HepG2 (cell line): Measurements from ENCODE around the gene EEFSEC. TPM values are rescaled to one million over a fixed set of nuclear protein-coding genes. Genes with fewer than 3 reads are reported as not detected.

Experiments used
- ADNP ChIP-seq: sonication (generic); formaldehyde crosslinking; IDR thresholded peaks from 2 replicates; pipeline ENCODE4 v1.4.0; 2020; ENCODE audit warnings: missing genetic modification reagents
- ARID2 ChIP-seq: sonication (generic); formaldehyde crosslinking; IDR thresholded peaks from 2 replicates; pipeline ENCODE4 v1.8.1; 2022; ENCODE audit warnings: mild to moderate bottlenecking, missing genetic modification reagents, borderline replicate concordance
- CEBPB ChIP-seq: IDR thresholded peaks from 2 replicates; pipeline ENCODE4 v1.6.1; 2011; ENCODE audit warnings: low read depth, low read length, improper control_type of control experiment, borderline replicate concordance
- MTA3 ChIP-seq: sonication (generic); formaldehyde crosslinking; IDR thresholded peaks from 2 replicates; pipeline ENCODE4 v1.4.0; 2020; ENCODE audit warnings: missing genetic modification reagents
- NFIB ChIP-seq: sonication (generic); formaldehyde crosslinking; IDR thresholded peaks from 2 replicates; pipeline ENCODE4 v1.9.0; 2021; ENCODE audit warnings: missing genetic modification reagents, mild to moderate bottlenecking, borderline replicate concordance
- RNF219 ChIP-seq: sonication (generic); formaldehyde crosslinking; IDR thresholded peaks from 2 replicates; pipeline ENCODE4 v1.5.0; 2020; ENCODE audit warnings: mild to moderate bottlenecking, missing genetic modification reagents
- RXRB ChIP-seq: IDR thresholded peaks from 2 replicates; pipeline ENCODE4 v1.6.1; 2016; ENCODE audit warnings: borderline replicate concordance, missing genetic modification reagents, missing compliant biosample characterization
- TFE3 ChIP-seq: IDR thresholded peaks from 2 replicates; pipeline ENCODE4 v1.6.1; 2016
- ZNF503 ChIP-seq: sonication (generic); formaldehyde crosslinking; IDR thresholded peaks from 2 replicates; pipeline ENCODE4 v1.4.0; 2020; ENCODE audit warnings: missing genetic modification reagents
- ZNF547 ChIP-seq: sonication (generic); formaldehyde crosslinking; IDR thresholded peaks from 2 replicates; pipeline ENCODE4 v1.5.1; 2020; ENCODE audit warnings: mild to moderate bottlenecking, missing genetic modification reagents
- ZNF570 ChIP-seq: sonication (generic); formaldehyde crosslinking; IDR thresholded peaks from 2 replicates; pipeline ENCODE4 v1.4.0; 2020; ENCODE audit warnings: mild to moderate bottlenecking, missing genetic modification reagents, borderline replicate concordance
- ZNF839 ChIP-seq: sonication (generic); formaldehyde crosslinking; IDR thresholded peaks from 2 replicates; pipeline ENCODE4 v1.4.0; 2020; ENCODE audit warnings: missing genetic modification reagents, mild to moderate bottlenecking, borderline replicate concordance
- ZNF850 ChIP-seq: sonication (generic); formaldehyde crosslinking; conservative IDR thresholded peaks from 2 replicates; pipeline ENCODE4 v1.9.0; 2021; ENCODE audit warnings: mild to moderate bottlenecking, missing genetic modification reagents
- polyA plus RNA-seq, 8 experiments: library from polyadenylated mRNA; depleted of rRNA in 3 of 8; stranded (reverse) in 7 of 8; unstranded in 1 of 8; fragments of >200 nt; fragmentation: Illumina TruSeq in 4 of 8; extraction: Trizol in 4 of 8; gene quantifications; 2 replicates each; pipeline versions ENCODE4 v1.2.1 to v1.2.3, GENCODE V29; 2011 to 2016; ENCODE audit warnings: low read depth in 4 of 8, missing spikeins in 1 of 8, mixed read lengths in 1 of 8; ENCODE audit not compliant: insufficient read depth in 1 of 8
- total RNA-seq, 5 experiments: library from RNA; depleted of rRNA; stranded (reverse); fragments of >200 nt; fragmentation: Illumina TruSeq; extraction: Trizol; gene quantifications; 2 replicates each; pipeline ENCODE4 v1.2.3, GENCODE V29; 2016; ENCODE audit warnings: low read depth in 1 of 5
- TF ChIP-seq, protein P1 (sequence below): sonication (generic); formaldehyde crosslinking; conservative IDR thresholded peaks from 2 replicates; pipeline ENCODE4 v1.4.0; 2020; ENCODE audit warnings: missing genetic modification reagents
- TF ChIP-seq, protein P2 (sequence below): sonication (generic); formaldehyde crosslinking; IDR thresholded peaks from 2 replicates; pipeline ENCODE4 v1.9.0; 2021; ENCODE audit warnings: mild to moderate bottlenecking, missing genetic modification reagents

EEFSEC gene
- total and polyA plus RNA-seq, 2 of the 13 experiments (the other 11 are each of a cell fraction or from before 2014, with no cell fraction given): 6.4 to 24.2 TPM

- TF ChIP-seq RNF219 (CRISPR knock-in tag): no peak
- TF ChIP-seq RXRB (CRISPR knock-in tag): peak; percentile 73; the same call in 1 of the 2 replicates
- TF ChIP-seq ZNF547 (CRISPR knock-in tag): no peak
- TF ChIP-seq ADNP (CRISPR knock-in tag): no peak
- TF ChIP-seq NFIB (CRISPR knock-in tag): no peak
- TF ChIP-seq, protein P1, sequence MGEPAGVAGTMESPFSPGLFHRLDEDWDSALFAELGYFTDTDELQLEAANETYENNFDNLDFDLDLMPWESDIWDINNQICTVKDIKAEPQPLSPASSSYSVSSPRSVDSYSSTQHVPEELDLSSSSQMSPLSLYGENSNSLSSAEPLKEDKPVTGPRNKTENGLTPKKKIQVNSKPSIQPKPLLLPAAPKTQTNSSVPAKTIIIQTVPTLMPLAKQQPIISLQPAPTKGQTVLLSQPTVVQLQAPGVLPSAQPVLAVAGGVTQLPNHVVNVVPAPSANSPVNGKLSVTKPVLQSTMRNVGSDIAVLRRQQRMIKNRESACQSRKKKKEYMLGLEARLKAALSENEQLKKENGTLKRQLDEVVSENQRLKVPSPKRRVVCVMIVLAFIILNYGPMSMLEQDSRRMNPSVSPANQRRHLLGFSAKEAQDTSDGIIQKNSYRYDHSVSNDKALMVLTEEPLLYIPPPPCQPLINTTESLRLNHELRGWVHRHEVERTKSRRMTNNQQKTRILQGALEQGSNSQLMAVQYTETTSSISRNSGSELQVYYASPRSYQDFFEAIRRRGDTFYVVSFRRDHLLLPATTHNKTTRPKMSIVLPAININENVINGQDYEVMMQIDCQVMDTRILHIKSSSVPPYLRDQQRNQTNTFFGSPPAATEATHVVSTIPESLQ (CRISPR knock-in tag): no peak
- no peak for TF ChIP-seq ZNF850
- TF ChIP-seq, protein P2, sequence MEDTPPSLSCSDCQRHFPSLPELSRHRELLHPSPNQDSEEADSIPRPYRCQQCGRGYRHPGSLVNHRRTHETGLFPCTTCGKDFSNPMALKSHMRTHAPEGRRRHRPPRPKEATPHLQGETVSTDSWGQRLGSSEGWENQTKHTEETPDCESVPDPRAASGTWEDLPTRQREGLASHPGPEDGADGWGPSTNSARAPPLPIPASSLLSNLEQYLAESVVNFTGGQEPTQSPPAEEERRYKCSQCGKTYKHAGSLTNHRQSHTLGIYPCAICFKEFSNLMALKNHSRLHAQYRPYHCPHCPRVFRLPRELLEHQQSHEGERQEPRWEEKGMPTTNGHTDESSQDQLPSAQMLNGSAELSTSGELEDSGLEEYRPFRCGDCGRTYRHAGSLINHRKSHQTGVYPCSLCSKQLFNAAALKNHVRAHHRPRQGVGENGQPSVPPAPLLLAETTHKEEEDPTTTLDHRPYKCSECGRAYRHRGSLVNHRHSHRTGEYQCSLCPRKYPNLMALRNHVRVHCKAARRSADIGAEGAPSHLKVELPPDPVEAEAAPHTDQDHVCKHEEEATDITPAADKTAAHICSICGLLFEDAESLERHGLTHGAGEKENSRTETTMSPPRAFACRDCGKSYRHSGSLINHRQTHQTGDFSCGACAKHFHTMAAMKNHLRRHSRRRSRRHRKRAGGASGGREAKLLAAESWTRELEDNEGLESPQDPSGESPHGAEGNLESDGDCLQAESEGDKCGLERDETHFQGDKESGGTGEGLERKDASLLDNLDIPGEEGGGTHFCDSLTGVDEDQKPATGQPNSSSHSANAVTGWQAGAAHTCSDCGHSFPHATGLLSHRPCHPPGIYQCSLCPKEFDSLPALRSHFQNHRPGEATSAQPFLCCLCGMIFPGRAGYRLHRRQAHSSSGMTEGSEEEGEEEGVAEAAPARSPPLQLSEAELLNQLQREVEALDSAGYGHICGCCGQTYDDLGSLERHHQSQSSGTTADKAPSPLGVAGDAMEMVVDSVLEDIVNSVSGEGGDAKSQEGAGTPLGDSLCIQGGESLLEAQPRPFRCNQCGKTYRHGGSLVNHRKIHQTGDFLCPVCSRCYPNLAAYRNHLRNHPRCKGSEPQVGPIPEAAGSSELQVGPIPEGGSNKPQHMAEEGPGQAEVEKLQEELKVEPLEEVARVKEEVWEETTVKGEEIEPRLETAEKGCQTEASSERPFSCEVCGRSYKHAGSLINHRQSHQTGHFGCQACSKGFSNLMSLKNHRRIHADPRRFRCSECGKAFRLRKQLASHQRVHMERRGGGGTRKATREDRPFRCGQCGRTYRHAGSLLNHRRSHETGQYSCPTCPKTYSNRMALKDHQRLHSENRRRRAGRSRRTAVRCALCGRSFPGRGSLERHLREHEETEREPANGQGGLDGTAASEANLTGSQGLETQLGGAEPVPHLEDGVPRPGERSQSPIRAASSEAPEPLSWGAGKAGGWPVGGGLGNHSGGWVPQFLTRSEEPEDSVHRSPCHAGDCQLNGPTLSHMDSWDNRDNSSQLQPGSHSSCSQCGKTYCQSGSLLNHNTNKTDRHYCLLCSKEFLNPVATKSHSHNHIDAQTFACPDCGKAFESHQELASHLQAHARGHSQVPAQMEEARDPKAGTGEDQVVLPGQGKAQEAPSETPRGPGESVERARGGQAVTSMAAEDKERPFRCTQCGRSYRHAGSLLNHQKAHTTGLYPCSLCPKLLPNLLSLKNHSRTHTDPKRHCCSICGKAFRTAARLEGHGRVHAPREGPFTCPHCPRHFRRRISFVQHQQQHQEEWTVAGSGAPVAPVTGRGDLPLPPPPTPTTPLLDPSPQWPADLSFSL: no peak
- no peak; the same call in 1 of the 2 replicates for TF ChIP-seq TFE3 (CRISPR knock-in tag)
- no peak for TF ChIP-seq ARID2 (CRISPR knock-in tag)
- TF ChIP-seq CEBPB: no peak
- no peak for TF ChIP-seq ZNF503 (CRISPR knock-in tag)
- no peak for TF ChIP-seq ZNF570 (CRISPR knock-in tag)
- no peak for TF ChIP-seq ZNF839
- no peak for TF ChIP-seq MTA3 (CRISPR knock-in tag)
Measured at GRCh38 chr3:128360705-128361271, 207.5 kb downstream of the EEFSEC start (continued).
